HCT116 (cell line): ENCODE results near the gene MARS1. TPM values are rescaled to one million over a fixed set of nuclear protein-coding genes. Genes with fewer than 3 reads are reported as not detected.

Source experiments
- ATAC-seq: fragments of 200-7000 bp; cut with Tn5 transposase; 2 replicates; pipeline ENCODE4 v1.9.1; 2020; ENCODE audit warnings: mild to moderate bottlenecking, moderate library complexity
- BruUV-seq: library from RNA; stranded (reverse); fragments of 400-500 nt; replicated peaks from 2 replicates; lab custom pipeline; 2021; lab: Mats Ljungman, UMichigan
- CTCF ChIA-PET: fragments of 300-600 bp; sonication (Branson Sonifier 250); formaldehyde crosslinking; loops from one replicate; lab custom pipeline; 2021; ENCODE audit warnings: antibody characterized with exemption; lab: Charles Lee
- POLR2A ChIA-PET: fragments of 300-600, 350-600 bp; sonication (Branson Sonifier 250); formaldehyde crosslinking; loops from one replicate; lab custom pipeline; 2021; ENCODE audit warnings: antibody characterized with exemption; lab: Charles Lee
- RAD21 ChIA-PET, 2 experiments: fragments of 300-600 bp; sonication (Branson Sonifier 250); formaldehyde crosslinking; loops; one replicate each; lab custom pipeline; 2023; ENCODE audit warnings: low total read pairs in 2 of 2; ENCODE audit not compliant: uncharacterized antibody in 2 of 2, unreplicated experiment in 2 of 2, low non-redundant PET in 1 of 2; lab: Charles Lee
- DNase-seq: peaks from one replicate; pipeline ENCODE4 v3.0.0-alpha.2; 2010; ENCODE audit warnings: low read depth, low spot score
- H2AFZ ChIP-seq: fragments of 200-600 bp; shearing (Covaris generic), sonication (generic); 2 replicates; pipeline ENCODE4 v1.6.1; 2017; ENCODE audit warnings: low read depth, mixed run types, mixed read lengths, antibody characterized with exemption, low read length; ENCODE audit not compliant: poor library complexity, severe bottlenecking
- H3K27ac ChIP-seq: 2 replicates; pipeline ENCODE4 v1.5.1; 2012; ENCODE audit warnings: low read depth, low read length
- H3K27me3 ChIP-seq: fragments of 200-600 bp; sonication (generic); 2 replicates; pipeline ENCODE4 v1.6.1; 2016; ENCODE audit warnings: mixed run types, low read length, mixed read lengths; ENCODE audit not compliant: insufficient read depth
- H3K36me3 ChIP-seq, 2 experiments: fragments of 200-500 bp in 1 of 2; fragments of 200-600 bp in 1 of 2; sonication (Bioruptor generic) in 1 of 2; sonication (generic) in 1 of 2; 2 replicates each; pipeline versions ENCODE4 v1.5.1 to v1.6.1; 2014 to 2016; ENCODE audit warnings: low read length in 2 of 2, inconsistent platforms in 1 of 2, mixed read lengths in 1 of 2, mixed run types in 1 of 2; ENCODE audit not compliant: insufficient read depth in 2 of 2, control insufficient read depth in 1 of 2
- H3K4me1 ChIP-seq, 2 experiments: fragments of 200-600 bp in 1 of 2; sonication (generic) in 1 of 2; 2 replicates each; pipeline versions ENCODE4 v1.5.1 to v1.6.1; 2012 to 2017; ENCODE audit warnings: low read length in 2 of 2, inconsistent platforms in 1 of 2, mild to moderate bottlenecking in 1 of 2, mixed read lengths in 1 of 2, mixed run types in 1 of 2, moderate library complexity in 1 of 2; ENCODE audit not compliant: insufficient read depth in 2 of 2, control insufficient read depth in 1 of 2
- H3K4me2 ChIP-seq: fragments of 200-600 bp; sonication (generic); 2 replicates; pipeline ENCODE4 v1.6.1; 2017; ENCODE audit warnings: mixed run types, low read length, mixed read lengths
- H3K4me3 ChIP-seq, 2 experiments: fragments of 200-600 bp in 1 of 2; sonication (generic) in 1 of 2; replicated peaks in 1 of 2; 2 replicates each; pipeline ENCODE4 v1.5.1; 2011 to 2016; ENCODE audit warnings: low read length in 2 of 2, control low read depth in 1 of 2, low read depth in 1 of 2, mild to moderate bottlenecking in 1 of 2, mixed read lengths in 1 of 2, mixed run types in 1 of 2
- H3K79me2 ChIP-seq: fragments of 200-600 bp; sonication (generic); 2 replicates; pipeline ENCODE4 v1.6.1; 2017; ENCODE audit warnings: mild to moderate bottlenecking, mixed run types, low read length, moderate library complexity, mixed read lengths; ENCODE audit not compliant: insufficient read depth
- H3K9ac ChIP-seq: fragments of 200-600 bp; sonication (generic); 2 replicates; pipeline ENCODE4 v1.6.1; 2016; ENCODE audit warnings: low read length, mixed read lengths
- H3K9me2 ChIP-seq: fragments of 200-600 bp; sonication (generic), shearing (Covaris generic); 2 replicates; pipeline ENCODE4 v1.6.1; 2017; ENCODE audit warnings: mixed run types, mild to moderate bottlenecking, moderate library complexity; ENCODE audit not compliant: insufficient read depth
- H3K9me3 ChIP-seq, 2 experiments: fragments of 200-500 bp in 1 of 2; fragments of 200-600 bp in 1 of 2; sonication (Bioruptor generic) in 1 of 2; sonication (generic) in 1 of 2; 2 replicates each; pipeline ENCODE4 v1.6.1; 2014 to 2017; ENCODE audit warnings: low read length in 2 of 2, mixed read lengths in 2 of 2, inconsistent platforms in 1 of 2, low read depth in 1 of 2, mild to moderate bottlenecking in 1 of 2, mixed run types in 1 of 2, moderate library complexity in 1 of 2; ENCODE audit not compliant: control insufficient read depth in 1 of 2, insufficient read depth in 1 of 2
- H4K20me1 ChIP-seq: fragments of 200-600 bp; sonication (generic), shearing (Covaris generic); 2 replicates; pipeline ENCODE4 v1.6.1; 2017; ENCODE audit warnings: mixed run types, mild to moderate bottlenecking, moderate library complexity; ENCODE audit not compliant: insufficient read depth
- CBX3 ChIP-seq: IDR thresholded peaks from 2 replicates; pipeline ENCODE4 v1.6.1; 2012; ENCODE audit warnings: low read depth
- CEBPB ChIP-seq: IDR thresholded peaks from 2 replicates; pipeline ENCODE4 v1.6.1; 2012; ENCODE audit warnings: low read depth
- EGR1 ChIP-seq: IDR thresholded peaks from 2 replicates; pipeline ENCODE4 v1.6.1; 2012; ENCODE audit warnings: low read depth
- ELF1 ChIP-seq: IDR thresholded peaks from 2 replicates; pipeline ENCODE4 v1.6.1; 2012; ENCODE audit warnings: low read depth, borderline replicate concordance
- EZH2 ChIP-seq: fragments of 200-600 bp; sonication (generic); IDR thresholded peaks from 2 replicates; pipeline ENCODE4 v1.6.1; 2017; ENCODE audit warnings: antibody characterized with exemption, mixed run types
- EZH2phosphoT487 ChIP-seq: fragments of 200-600 bp; IDR thresholded peaks from 2 replicates; pipeline ENCODE4 v1.6.1; 2018; ENCODE audit warnings: antibody characterized with exemption, borderline replicate concordance
- FOSL1 ChIP-seq: IDR thresholded peaks from 2 replicates; pipeline ENCODE4 v1.6.1; 2012; ENCODE audit warnings: low read depth
- POLR2A ChIP-seq: IDR thresholded peaks from 2 replicates; pipeline ENCODE4 v1.7.0; 2011; ENCODE audit warnings: borderline replicate concordance; ENCODE audit not compliant: insufficient read depth, insufficient read length; ENCODE audit errors: extremely low read depth
- POLR2AphosphoS5 ChIP-seq: IDR thresholded peaks from 2 replicates; pipeline ENCODE4 v1.6.1; 2011; ENCODE audit warnings: mild to moderate bottlenecking, low read depth, low read length, moderate library complexity
- RAD21 ChIP-seq: IDR thresholded peaks from 2 replicates; pipeline ENCODE4 v1.6.1; 2012; ENCODE audit warnings: low read depth, mild to moderate bottlenecking
- SIN3A ChIP-seq: IDR thresholded peaks from 2 replicates; pipeline ENCODE4 v1.6.1; 2012; ENCODE audit warnings: low read depth
- SP1 ChIP-seq: IDR thresholded peaks from 2 replicates; pipeline ENCODE4 v1.6.1; 2012; ENCODE audit warnings: low read depth
- SRF ChIP-seq: IDR thresholded peaks from 2 replicates; pipeline ENCODE4 v1.6.1; 2012; ENCODE audit warnings: low read depth
- TCF7L2 ChIP-seq: IDR thresholded peaks from 2 replicates; pipeline ENCODE4 v1.7.0; 2011; ENCODE audit warnings: borderline replicate concordance, inconsistent platforms; ENCODE audit not compliant: insufficient read depth, insufficient read length; ENCODE audit errors: extremely low read depth
- YY1 ChIP-seq: IDR thresholded peaks from 2 replicates; pipeline ENCODE4 v1.6.1; 2011; ENCODE audit warnings: low read length, low read depth, moderate library complexity, mild to moderate bottlenecking; ENCODE audit not compliant: insufficient replicate concordance; ENCODE audit errors: extremely low read depth
- ZFX ChIP-seq: fragments of 450-650 bp; IDR thresholded peaks from 2 replicates; pipeline ENCODE4 v1.6.1; 2017
- ZNF274 ChIP-seq: fragments of 200-500 bp; sonication (Bioruptor generic); IDR thresholded peaks from 2 replicates; pipeline ENCODE4 v1.6.1; 2014; ENCODE audit warnings: mild to moderate bottlenecking, low read depth, low read length, inconsistent platforms
- intact Hi-C: fragments of 100-400 bp; cut with micrococcal nuclease; formaldehyde crosslinking; loops from 2 replicates; pipeline ENCODE4 v1.10.0; 2022
- total RNA-seq: library from RNA; stranded (reverse); gene quantifications from one replicate; pipeline ENCODE4 v1.2.1, GENCODE V29; 2021; ENCODE audit not compliant: unreplicated experiment
- TF ChIP-seq, protein P1 (sequence below): IDR thresholded peaks from 2 replicates; pipeline ENCODE4 v1.6.1; 2012
- TF ChIP-seq, protein P2 (sequence below): IDR thresholded peaks from 2 replicates; pipeline ENCODE4 v1.6.1; 2012; ENCODE audit warnings: low read depth
- TF ChIP-seq, protein P3 (sequence below), 3 experiments: fragments of 200-600 bp in 1 of 3; sonication (generic) in 1 of 3; IDR thresholded peaks in 2 of 3; conservative IDR thresholded peaks in 1 of 3; 2 replicates each; pipeline ENCODE4 v1.5.1; 2012 to 2017; ENCODE audit warnings: low read depth in 2 of 3, low read length in 2 of 3, antibody characterized with exemption in 1 of 3, borderline replicate concordance in 1 of 3, control low read depth in 1 of 3, mild to moderate bottlenecking in 1 of 3, mixed read lengths in 1 of 3, mixed run types in 1 of 3, moderate library complexity in 1 of 3; ENCODE audit not compliant: insufficient read depth in 1 of 3

Gene MARS1
- total RNA-seq, 1 experiment from 2014 or later = 344 TPM

DNA sequence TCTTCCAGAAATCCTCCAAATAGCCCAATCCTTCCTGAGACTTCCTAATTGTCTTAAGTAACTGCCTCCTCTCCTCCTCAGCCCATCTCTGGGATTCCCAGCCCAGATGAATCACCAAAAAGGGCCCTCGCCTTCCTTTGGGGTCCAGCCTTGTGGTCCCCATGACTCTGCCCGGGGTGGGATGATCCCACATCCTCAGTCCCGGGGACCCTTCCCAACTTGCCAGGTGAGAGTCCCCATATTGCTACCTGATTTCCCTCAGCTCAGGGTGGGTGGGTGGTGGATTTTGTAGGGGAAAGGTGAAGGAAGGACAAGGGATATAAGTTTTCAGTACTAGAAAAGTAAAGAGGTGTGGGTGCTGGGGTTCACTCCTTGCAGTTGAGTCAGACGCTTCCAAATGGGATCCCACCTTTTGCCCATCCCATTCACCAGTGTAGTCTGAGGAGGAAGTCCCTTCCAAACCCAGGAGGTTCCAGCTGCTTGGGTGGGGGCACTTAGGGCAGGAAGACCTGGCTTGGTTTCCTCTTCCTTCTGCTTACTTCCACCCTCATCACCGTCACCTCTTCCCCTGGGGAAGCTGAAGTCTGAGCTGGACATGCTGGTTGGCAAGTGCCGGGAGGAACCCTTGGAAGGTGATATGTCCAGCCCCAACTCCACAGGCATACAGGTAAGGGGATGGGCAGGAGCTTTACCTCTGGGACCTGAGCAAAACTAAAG lies 22.7 kb upstream of the MARS1 start:
- BruUV-seq = no TSS peak
- ATAC-seq (no peak), DNase-seq (no peak)
- Histone ChIP-seq H2AFZ (no peak overlapping the region), H3K79me2 (no peaks in the 10 kb centered on the region), H4K20me1 (no peaks in the 10 kb centered on the region), H3K27me3 (peaks cover 20% of the 10 kb centered on the region), H3K9ac (no peak overlapping the region), H3K27ac (no peak overlapping the region), H3K9me2 (no peaks in the 10 kb centered on the region), H3K36me3 (no peaks in the 10 kb centered on the region), H3K4me2 (no peak overlapping the region), H3K4me3 (no peak overlapping the region), H3K9me3 (no peaks in the 10 kb centered on the region), H3K4me1 (peaks cover 9 to 30% of the 10 kb centered on the region in 2 experiments)
- TF ChIP-seq SRF (no peak), CEBPB (no peak), RAD21 (no peak), SIN3A (no peak), TCF7L2 (no peak), ZFX (no peak), EGR1 (no peak), POLR2A (no peak), ELF1 (no peak), SP1 (no peak), EZH2phosphoT487 (no peak), FOSL1 (no peak), EZH2 (no peak), ZNF274 (no peak), YY1 (no peak), POLR2AphosphoS5 (no peak), CBX3 (no peak)
- TF ChIP-seq, protein P1, sequence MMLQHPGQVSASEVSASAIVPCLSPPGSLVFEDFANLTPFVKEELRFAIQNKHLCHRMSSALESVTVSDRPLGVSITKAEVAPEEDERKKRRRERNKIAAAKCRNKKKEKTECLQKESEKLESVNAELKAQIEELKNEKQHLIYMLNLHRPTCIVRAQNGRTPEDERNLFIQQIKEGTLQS = no peak
- TF ChIP-seq, protein P2, sequence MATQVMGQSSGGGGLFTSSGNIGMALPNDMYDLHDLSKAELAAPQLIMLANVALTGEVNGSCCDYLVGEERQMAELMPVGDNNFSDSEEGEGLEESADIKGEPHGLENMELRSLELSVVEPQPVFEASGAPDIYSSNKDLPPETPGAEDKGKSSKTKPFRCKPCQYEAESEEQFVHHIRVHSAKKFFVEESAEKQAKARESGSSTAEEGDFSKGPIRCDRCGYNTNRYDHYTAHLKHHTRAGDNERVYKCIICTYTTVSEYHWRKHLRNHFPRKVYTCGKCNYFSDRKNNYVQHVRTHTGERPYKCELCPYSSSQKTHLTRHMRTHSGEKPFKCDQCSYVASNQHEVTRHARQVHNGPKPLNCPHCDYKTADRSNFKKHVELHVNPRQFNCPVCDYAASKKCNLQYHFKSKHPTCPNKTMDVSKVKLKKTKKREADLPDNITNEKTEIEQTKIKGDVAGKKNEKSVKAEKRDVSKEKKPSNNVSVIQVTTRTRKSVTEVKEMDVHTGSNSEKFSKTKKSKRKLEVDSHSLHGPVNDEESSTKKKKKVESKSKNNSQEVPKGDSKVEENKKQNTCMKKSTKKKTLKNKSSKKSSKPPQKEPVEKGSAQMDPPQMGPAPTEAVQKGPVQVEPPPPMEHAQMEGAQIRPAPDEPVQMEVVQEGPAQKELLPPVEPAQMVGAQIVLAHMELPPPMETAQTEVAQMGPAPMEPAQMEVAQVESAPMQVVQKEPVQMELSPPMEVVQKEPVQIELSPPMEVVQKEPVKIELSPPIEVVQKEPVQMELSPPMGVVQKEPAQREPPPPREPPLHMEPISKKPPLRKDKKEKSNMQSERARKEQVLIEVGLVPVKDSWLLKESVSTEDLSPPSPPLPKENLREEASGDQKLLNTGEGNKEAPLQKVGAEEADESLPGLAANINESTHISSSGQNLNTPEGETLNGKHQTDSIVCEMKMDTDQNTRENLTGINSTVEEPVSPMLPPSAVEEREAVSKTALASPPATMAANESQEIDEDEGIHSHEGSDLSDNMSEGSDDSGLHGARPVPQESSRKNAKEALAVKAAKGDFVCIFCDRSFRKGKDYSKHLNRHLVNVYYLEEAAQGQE = no peak
- TF ChIP-seq, protein P3, sequence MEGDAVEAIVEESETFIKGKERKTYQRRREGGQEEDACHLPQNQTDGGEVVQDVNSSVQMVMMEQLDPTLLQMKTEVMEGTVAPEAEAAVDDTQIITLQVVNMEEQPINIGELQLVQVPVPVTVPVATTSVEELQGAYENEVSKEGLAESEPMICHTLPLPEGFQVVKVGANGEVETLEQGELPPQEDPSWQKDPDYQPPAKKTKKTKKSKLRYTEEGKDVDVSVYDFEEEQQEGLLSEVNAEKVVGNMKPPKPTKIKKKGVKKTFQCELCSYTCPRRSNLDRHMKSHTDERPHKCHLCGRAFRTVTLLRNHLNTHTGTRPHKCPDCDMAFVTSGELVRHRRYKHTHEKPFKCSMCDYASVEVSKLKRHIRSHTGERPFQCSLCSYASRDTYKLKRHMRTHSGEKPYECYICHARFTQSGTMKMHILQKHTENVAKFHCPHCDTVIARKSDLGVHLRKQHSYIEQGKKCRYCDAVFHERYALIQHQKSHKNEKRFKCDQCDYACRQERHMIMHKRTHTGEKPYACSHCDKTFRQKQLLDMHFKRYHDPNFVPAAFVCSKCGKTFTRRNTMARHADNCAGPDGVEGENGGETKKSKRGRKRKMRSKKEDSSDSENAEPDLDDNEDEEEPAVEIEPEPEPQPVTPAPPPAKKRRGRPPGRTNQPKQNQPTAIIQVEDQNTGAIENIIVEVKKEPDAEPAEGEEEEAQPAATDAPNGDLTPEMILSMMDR (IDR thresholded peaks at IDR 0.05 in 2 of 3, conservative IDR thresholded peaks at IDR 0.05 in 1 of 3; ENCODE audit: borderline replicate concordance in 1 of 3, insufficient read depth in 1 of 3, low read depth in 2 of 3, low read length in 2 of 3) = no peak
- ChIA-PET RAD21 (no interaction called here), POLR2A (no interaction called here), CTCF (no interaction called here)
- intact Hi-C loops = no loop called here
